GM19463 (cell line): Measurements from ENCODE around the gene FAM32A.

Experiments used
- ATAC-seq: cut with Tn5 transposase; IDR thresholded peaks from one replicate; pipeline ENCODE4 v1.9.1; 2021; ENCODE audit warnings: mild to moderate bottlenecking, moderate library complexity; ENCODE audit not compliant: unreplicated experiment

Gene FAM32A

GRCh38 chr19:16185123-16185767 is at the start of gene FAM32A:
Gene FAM32A (plus strand): TSS chr19:16185410. CDS start chr19:16185443, 33 bp downstream.
- ATAC-seq, result peak; percentile 93

GRCh38 chr19:16135430-16136127 is 49.6 kb upstream of the FAM32A start:
- no peak for ATAC-seq

- no peak for ATAC-seq
Observed at GRCh38 chr19:16136185-16136999, 48.8 kb upstream of the FAM32A start.

- no peak for ATAC-seq
Observed at GRCh38 chr19:16139752-16140151, 45.5 kb upstream of the FAM32A start.

- peak; percentile 40 for ATAC-seq
Observed at GRCh38 chr19:16141043-16141442, 44.2 kb upstream of the FAM32A start.

GRCh38 chr19:16142032-16142580 is 43.1 kb upstream of the FAM32A start:
- ATAC-seq, result no peak

- peak; percentile 72 for ATAC-seq
Observed at GRCh38 chr19:16143399-16144215, 41.6 kb upstream of the FAM32A start, which contains the start of gene HSH2D. Gene HSH2D (plus strand): TSS chr19:16143685. CDS start chr19:16148751, 5,066 bp downstream.

- no peak for ATAC-seq
Observed at GRCh38 chr19:16144216-16144581, 41.0 kb upstream of the FAM32A start.

- no peak for ATAC-seq
Observed at GRCh38 chr19:16146112-16146511, 39.1 kb upstream of the FAM32A start.

- no peak for ATAC-seq
Observed at GRCh38 chr19:16148443-16149229, 36.6 kb upstream of the FAM32A start.

- no peak for ATAC-seq
Observed at GRCh38 chr19:16153582-16154336, 31.5 kb upstream of the FAM32A start.

GRCh38 chr19:16154557-16154956 is 30.7 kb upstream of the FAM32A start:
- no peak for ATAC-seq

- no peak for ATAC-seq
Observed at GRCh38 chr19:16155128-16155527, 30.1 kb upstream of the FAM32A start.

GRCh38 chr19:16156904-16157303 is 28.3 kb upstream of the FAM32A start:
- ATAC-seq, result no peak

- ATAC-seq, result no peak
Observed at GRCh38 chr19:16157601-16158000, 27.6 kb upstream of the FAM32A start.

GRCh38 chr19:16159655-16160054 is 25.6 kb upstream of the FAM32A start:
- no peak for ATAC-seq

- ATAC-seq, result no peak
Observed at GRCh38 chr19:16160445-16160942, 24.7 kb upstream of the FAM32A start.

GRCh38 chr19:16160943-16161560 is 24.2 kb upstream of the FAM32A start:
- ATAC-seq, result no peak
